Tibial artery (tissue), 4 donors: ENCODE measurements around the gene CDC14B.

Experiments used
- DNase-seq, 2 donors: peaks; one replicate each; pipeline ENCODE4 v3.0.0-alpha.2; 2019
- H3K27ac ChIP-seq, 2 donors: fragments of 200-600 bp; sonication (generic) in 1 of 2; 1 replicate in 1 of 2; 2 replicates in 1 of 2; pipeline ENCODE4 v1.5.1; 2018 to 2019; ENCODE audit warnings: mild to moderate bottlenecking in 1 of 2
- H3K27me3 ChIP-seq, 2 donors: fragments of 200-600 bp; sonication (generic) in 1 of 2; one replicate each; pipeline versions ENCODE4 v1.5.1 to v1.6.0; 2016 to 2019
- H3K36me3 ChIP-seq, 3 donors: fragments of 200-600 bp; sonication (generic) in 2 of 3; one replicate each; pipeline ENCODE4 v1.5.1; 2016 to 2019; ENCODE audit warnings: mild to moderate bottlenecking in 2 of 3
- H3K4me1 ChIP-seq, 4 donors: fragments of 200-600 bp; sonication (generic) in 2 of 4; 1 replicate in 3 of 4; 2 replicates in 1 of 4; pipeline ENCODE4 v1.5.1; 2016 to 2019
- H3K4me3 ChIP-seq, 2 donors: fragments of 200-600 bp; sonication (generic) in 1 of 2; 1 replicate in 1 of 2; 2 replicates in 1 of 2; pipeline ENCODE4 v1.5.1; 2018 to 2019; ENCODE audit warnings: mild to moderate bottlenecking in 2 of 2
- H3K9me3 ChIP-seq, 3 donors: fragments of 200-600 bp; sonication (generic) in 1 of 3; one replicate each; pipeline ENCODE4 v1.5.1; 2016 to 2019
- intact Hi-C: fragments of 100-400 bp; cut with DNase I; formaldehyde crosslinking; loops from one replicate; pipeline ENCODE4 v1.15.0; 2023; ENCODE audit warnings: low total_unique reads
- TF ChIP-seq, protein P1 (sequence below), 2 experiments: fragments of 200-600 bp in 1 of 2; fragments of 450-650 bp in 1 of 2; IDR thresholded peaks; one replicate each; pipeline ENCODE4 v1.5.1; 2017 to 2019; ENCODE audit warnings: antibody characterized with exemption in 2 of 2, mild to moderate bottlenecking in 1 of 2, moderate library complexity in 1 of 2

The CDC14B gene

DNA sequence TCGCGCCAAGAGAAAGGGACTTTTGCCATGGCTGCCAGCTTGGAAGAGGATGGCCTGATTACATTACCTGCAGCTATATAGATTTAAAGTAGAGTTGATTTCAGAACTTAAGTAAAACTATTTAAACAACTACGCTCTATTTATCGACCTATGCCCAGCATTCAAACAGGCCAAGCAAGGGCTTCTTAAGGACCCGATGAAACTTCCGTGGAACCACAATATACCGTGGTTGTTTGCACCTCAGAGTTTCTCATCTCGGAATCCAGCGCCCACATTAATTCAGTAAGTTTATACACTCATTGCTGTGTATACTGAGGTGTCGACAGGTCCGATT lies 505 bp upstream of the CDC14B start:
- peak overlapping the region; percentile 71 to 87 for H3K4me3 ChIP-seq
- H3K9me3 ChIP-seq: no peaks in the 10 kb centered on the region
- TF ChIP-seq, protein P1, sequence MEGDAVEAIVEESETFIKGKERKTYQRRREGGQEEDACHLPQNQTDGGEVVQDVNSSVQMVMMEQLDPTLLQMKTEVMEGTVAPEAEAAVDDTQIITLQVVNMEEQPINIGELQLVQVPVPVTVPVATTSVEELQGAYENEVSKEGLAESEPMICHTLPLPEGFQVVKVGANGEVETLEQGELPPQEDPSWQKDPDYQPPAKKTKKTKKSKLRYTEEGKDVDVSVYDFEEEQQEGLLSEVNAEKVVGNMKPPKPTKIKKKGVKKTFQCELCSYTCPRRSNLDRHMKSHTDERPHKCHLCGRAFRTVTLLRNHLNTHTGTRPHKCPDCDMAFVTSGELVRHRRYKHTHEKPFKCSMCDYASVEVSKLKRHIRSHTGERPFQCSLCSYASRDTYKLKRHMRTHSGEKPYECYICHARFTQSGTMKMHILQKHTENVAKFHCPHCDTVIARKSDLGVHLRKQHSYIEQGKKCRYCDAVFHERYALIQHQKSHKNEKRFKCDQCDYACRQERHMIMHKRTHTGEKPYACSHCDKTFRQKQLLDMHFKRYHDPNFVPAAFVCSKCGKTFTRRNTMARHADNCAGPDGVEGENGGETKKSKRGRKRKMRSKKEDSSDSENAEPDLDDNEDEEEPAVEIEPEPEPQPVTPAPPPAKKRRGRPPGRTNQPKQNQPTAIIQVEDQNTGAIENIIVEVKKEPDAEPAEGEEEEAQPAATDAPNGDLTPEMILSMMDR (IDR thresholded peaks at IDR 0.05): no peak
- no peaks in the 10 kb centered on the region for H3K27me3 ChIP-seq
- H3K36me3 ChIP-seq: no peaks in the 10 kb centered on the region
- peaks cover 0 to 5% (median 1%) of the 10 kb centered on the region in 4 donors for H3K4me1 ChIP-seq
- peak overlapping the region in 1 of 2 donors; percentile 55 for H3K27ac ChIP-seq
- no peak for DNase-seq
- intact Hi-C loops: no loop called here

DNA sequence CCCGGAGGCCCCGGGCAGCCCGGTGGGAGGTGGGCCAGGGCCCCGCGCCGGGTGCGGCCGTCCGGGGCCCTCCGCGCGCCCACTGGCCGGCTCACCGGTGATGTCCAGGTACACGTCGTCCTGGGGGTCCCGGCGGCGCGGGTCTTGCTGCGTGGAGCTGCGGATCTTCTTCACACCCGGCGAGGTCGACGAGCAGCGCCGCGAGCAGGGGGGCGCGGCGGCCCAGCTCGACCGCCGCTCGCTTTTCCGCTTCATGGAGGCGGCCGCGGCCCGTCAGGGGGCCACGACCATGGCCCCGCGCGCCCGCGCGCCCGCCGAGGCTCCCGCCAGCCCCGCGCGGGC lies 548 bp downstream of the CDC14B start:
- H3K4me3 ChIP-seq: peak overlapping the region; percentile 71 to 87
- no peaks in the 10 kb centered on the region for H3K36me3 ChIP-seq
- no peak for DNase-seq
- peaks cover 0 to 9% (median 2%) of the 10 kb centered on the region in 4 donors for H3K4me1 ChIP-seq
- intact Hi-C loops: loop anchor here (5.0 to 10.0 kb wide), 2 partner anchors 47 to 164 kb away; partner anchors contain the start of gene HABP4
- H3K27me3 ChIP-seq: no peaks in the 10 kb centered on the region
- peak overlapping the region; percentile 86 to 88 for H3K27ac ChIP-seq
- H3K9me3 ChIP-seq: no peaks in the 10 kb centered on the region
- TF ChIP-seq, protein P1 (IDR thresholded peaks at IDR 0.05): no peak

DNA sequence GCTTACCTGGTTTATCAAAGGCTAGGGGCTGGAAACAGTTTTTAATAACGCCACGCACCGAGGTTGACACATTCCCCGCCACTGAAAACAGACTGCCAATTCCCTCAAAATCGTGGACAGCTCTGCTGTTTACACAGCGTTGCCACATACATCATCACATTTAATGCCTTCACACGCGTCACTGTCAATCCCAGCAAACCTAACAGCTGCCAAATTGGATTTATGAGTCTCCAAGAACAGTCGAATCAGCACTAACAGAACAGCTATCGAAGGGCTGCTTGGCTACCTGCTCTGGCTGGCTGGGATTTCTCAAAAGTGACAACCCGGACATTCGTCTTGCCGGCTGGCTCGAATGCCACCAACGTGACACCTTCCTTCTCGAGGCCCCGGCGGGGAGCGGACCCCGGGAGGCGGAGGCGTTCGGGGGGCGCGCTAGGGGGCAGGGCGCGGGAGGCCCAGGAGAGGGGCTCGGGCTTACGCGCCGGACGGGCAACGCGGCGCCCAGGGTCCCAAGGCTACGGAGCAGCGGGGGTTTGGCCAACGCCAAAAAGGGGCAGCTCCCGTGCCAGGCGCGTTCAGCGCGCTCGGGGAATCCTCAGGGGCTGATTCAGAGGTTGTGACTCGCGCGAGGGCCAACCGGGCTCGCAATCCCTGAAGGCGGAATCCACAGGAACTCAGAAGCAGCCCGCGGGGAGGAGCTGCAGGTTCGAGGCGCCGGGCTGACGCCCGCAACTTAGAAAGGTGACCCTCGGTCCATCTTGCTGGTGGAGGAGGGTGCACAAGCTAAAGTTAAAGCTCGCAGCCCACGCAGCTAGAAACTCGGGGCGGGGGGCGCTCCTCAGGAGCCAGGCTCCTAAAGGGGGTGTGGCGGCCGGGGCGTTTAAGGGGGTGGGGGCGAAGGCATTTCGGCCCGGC lies 1.2 kb downstream of the CDC14B start:
- H3K27ac ChIP-seq: peak overlapping the region; percentile 86 to 88
- peak; percentile 46 to 85 for DNase-seq
- no peaks in the 10 kb centered on the region for H3K36me3 ChIP-seq
- TF ChIP-seq, protein P1 (IDR thresholded peaks at IDR 0.05): no peak
- intact Hi-C loops: loop anchor here (5.0 to 10.0 kb wide), 2 partner anchors 46 to 164 kb away; partner anchors contain the start of gene HABP4
- no peaks in the 10 kb centered on the region for H3K27me3 ChIP-seq
- peaks cover 0 to 9% (median 2%) of the 10 kb centered on the region in 4 donors for H3K4me1 ChIP-seq
- no peaks in the 10 kb centered on the region for H3K9me3 ChIP-seq
- H3K4me3 ChIP-seq: peak overlapping the region; percentile 71 to 87

DNA sequence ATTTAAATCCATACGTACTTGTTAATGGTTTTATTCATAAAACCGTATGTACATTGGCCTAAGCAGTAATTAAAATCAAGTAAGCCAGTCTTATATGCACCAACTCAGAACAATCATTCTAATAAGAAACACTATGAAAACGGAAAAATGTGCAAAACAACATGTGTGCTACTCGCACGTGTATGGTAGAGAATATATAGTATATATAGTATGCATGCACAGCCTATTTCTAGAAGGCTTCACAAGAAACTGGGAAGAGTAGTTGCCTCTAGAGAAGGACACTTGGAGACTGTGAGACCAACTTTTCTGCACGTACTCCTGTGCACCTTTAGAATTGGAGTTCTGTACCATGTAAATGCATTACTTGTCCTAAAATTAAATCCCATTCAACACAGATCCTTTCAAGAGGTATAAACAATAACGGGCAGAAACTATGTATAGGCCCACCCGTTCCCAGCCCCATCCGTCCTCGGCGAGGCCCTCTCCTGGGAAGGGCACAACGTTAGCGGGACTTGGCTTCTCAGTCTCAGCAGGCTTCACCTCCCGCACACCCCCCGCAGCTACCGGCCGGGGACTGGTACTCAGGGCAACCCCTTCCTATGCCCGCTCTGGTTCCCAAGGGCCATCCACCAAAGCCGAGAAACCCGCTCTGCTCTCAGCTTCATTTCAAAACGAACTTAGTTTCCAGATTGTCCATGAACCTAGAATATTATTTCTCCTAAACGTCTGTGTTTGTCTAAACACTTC lies 2.0 kb downstream of the CDC14B start:
- DNase-seq: peak in 1 of 2 donors; percentile 71
- TF ChIP-seq, protein P1 (IDR thresholded peaks at IDR 0.05): no peak
- Histone ChIP-seq H3K4me3 (peak overlapping the region in 1 of 2 donors; percentile 87), H3K4me1 (peaks cover 0 to 18% (median 6%) of the 10 kb centered on the region in 4 donors), H3K27me3 (no peaks in the 10 kb centered on the region), H3K27ac (peak overlapping the region; percentile 86 to 88), H3K36me3 (no peaks in the 10 kb centered on the region), H3K9me3 (no peaks in the 10 kb centered on the region)
- intact Hi-C loops: loop anchor here (5.0 to 10.0 kb wide), 2 partner anchors 45 to 163 kb away; partner anchors contain the start of gene HABP4

DNA sequence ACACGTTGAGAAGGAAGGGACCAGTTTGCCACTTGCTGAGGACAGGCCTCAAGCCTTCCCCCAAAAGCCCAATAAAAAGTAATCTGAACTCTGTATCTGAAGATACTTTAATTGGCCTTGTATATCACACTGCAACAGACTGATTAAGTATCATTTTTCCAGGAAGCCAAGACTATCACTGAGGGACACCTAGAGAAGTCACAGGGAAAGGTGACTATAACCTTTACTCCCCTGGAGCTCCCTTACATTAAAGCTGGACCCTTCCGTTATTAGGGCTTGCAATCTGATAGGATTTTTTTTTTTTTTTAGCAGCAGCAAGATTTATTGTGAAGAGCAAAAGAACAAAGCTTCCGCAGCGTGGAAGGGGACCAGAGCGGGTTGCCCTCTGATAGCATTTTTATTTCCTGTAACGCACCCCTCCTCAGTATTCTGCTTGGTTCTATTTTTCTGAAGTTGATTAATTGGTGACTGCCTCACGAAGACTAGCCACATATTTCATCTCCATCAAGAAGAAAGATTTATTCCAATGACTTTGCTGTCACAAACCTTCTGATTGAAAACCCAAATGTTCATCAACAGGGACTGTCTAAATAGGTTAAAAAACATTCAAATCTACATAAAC lies 2.7 kb downstream of the CDC14B start:
- Histone ChIP-seq H3K27ac (no peak overlapping the region), H3K9me3 (no peaks in the 10 kb centered on the region), H3K36me3 (no peaks in the 10 kb centered on the region), H3K27me3 (no peaks in the 10 kb centered on the region), H3K4me1 (peaks cover 0 to 25% (median 8%) of the 10 kb centered on the region in 4 donors), H3K4me3 (no peak overlapping the region)
- intact Hi-C loops: loop anchor here (5.0 to 10.0 kb wide), 2 partner anchors 45 to 162 kb away; partner anchors contain the start of gene HABP4
- DNase-seq: no peak
- TF ChIP-seq, protein P1 (IDR thresholded peaks at IDR 0.05): no peak
